HG02610 (cell line): ENCODE data around the gene LEAP2.
"Not testable (repeated sequence)": the region's sequence is repeated elsewhere in the genome, so short reads cannot be mapped to it uniquely, and the experiment has no call there.

Experiments
- ATAC-seq: cut with Tn5 transposase; IDR thresholded peaks from one replicate; pipeline ENCODE4 v1.9.1; 2021; ENCODE audit warnings: mild to moderate bottlenecking, moderate library complexity; ENCODE audit not compliant: unreplicated experiment

LEAP2 gene

DNA sequence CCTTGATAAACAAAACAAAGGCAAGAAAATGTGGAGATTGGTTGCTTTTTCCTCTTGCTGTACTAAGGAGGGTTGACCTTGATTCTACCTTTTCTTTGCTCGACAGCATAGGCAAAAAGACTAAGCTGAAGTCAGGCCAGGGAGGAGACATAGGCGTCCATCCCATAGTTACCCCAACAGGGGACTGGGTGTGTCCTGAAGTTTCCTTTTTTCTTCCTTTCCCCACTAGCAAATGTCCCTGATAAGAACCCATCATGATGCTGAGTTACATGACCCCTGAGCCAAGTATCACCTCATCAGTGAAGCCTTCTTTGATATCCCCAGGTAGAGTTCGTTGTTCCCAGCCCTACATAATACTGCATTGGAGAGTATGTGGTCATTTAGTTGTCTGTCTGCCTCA lies 33.2 kb upstream of the LEAP2 start:
- ATAC-seq: no peak

DNA sequence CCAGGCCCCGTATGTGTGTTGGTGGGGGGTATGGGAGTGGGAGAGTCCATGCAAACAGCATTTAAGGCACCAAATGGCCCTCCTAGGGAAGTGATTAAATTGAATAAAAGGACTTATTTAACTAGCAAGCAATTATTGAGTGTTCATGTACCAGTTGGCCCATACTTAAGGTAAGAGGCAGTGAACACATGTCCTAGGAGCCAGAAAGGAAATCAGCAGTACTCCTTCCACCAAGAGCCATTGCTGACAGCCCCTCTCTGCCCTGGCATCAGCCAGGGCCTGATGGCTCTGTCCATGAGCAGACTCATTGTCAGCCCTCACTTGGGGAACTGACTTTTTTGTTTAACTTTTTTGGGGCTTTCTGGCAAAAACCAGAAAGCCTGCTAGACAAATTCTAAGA lies 32.6 kb upstream of the LEAP2 start:
- no peak for ATAC-seq

DNA sequence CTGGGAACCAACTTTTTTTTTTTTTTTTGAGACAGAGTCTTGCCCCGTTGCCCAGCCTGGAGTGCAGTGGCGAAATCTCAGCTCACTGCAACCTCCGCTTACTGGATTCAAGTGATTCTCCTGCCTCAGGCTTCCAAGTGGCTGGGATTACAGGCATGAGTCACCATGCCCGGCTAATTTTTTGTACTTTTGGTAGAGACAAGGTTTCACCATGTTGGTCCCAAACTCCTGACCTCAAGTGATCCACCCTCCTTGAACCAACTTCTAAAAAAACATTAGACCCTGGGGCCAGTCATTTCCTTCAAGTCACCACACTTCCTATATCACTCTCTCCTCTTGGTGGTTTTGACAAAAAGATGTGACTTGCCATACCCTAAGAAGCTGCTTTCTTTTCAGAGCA lies 32.2 kb upstream of the LEAP2 start:
- ATAC-seq: no peak

DNA sequence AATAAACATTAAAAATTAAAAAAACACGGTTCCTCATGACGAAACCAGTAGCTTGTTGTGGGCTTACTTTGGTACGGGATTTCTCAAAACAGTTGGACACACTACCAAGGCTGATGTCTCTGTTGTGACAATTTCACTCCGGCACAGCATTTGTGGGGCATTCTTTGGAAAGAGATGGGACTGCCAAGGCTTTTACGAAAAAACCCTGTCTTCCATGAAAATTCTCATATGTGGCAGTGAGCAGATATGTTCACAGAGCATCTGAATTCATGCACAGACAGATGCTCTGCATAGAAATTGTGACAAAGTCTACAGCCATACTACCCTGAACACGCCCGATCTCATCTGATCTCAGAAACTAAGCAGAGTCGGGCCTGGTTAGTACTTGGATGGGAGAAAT lies 25.2 kb upstream of the LEAP2 start:
- no peak for ATAC-seq

DNA sequence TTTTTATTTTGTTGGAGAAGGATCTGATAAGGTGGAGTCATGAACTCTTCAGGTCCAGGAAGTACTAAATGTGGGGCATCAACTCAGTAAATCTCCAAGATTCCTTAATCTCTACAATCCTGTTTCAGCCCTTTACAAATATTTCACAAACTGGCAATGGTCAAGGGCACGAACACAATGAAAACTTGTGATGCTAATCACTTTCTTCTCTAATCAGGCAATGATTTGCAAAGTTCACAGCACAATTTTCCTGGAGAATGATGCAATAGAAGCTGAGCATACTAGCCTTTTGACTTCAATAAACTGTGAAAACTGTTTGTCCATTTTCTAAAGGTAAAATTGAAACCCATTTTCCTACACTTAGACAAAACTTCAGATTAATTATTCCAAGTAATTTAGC lies 24.1 kb upstream of the LEAP2 start:
- ATAC-seq: no peak

DNA sequence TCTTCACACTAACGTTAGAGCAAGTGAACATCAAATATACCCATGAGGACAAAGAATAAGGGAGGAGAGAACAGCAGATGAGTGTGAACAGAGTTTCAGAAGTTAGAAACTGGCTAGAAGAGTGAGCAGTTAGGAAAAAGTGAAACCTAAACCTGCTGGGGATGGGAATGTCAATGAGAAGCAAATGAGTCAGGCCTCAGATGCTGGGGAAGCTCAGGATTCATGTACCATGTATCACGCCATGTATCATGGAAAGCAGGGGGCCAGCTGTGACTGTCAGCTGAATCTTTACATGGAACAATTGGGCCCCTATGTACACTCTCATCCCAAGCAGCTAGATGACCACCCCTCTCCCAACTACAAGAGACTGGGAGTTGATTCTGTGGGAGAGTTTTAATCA lies 23.4 kb upstream of the LEAP2 start:
- ATAC-seq: no peak

DNA sequence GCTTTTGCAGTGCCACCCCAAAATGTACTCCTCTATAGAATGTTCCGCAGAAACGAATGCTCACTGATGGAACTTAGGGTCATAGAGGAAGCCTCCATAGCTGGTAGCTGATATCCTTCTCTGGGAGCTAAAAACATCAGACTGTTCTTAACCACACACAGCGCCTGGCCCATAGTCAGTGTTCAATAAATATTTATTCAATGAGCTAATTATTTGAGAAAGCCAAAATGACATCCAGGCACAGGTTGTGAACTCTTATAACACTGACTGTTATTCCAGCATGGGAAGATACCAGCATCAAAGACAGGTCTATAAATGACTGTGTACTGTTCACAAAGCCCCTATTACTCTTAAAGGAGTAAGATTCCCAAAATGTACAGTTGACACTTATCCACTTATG lies 20.1 kb upstream of the LEAP2 start:
- ATAC-seq: no peak

DNA sequence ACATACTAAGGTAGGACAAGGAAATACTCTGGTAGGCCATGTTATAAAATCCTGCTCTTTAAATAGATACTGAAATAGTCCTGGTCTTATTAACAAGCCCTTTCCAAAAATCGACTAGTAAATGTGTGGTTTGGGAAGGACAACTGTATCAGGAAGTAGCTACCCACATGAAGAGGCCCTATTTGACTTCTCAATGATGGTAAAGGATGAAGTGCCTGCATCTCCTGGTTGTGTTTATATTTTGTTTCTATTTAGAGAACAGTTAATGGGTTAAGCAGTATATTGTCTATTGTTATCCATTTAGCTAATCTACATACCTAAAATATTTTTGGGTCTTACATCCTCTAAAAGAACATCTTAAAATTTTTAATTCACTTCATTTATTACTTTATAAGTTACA lies 19.7 kb upstream of the LEAP2 start:
- ATAC-seq: no peak

DNA sequence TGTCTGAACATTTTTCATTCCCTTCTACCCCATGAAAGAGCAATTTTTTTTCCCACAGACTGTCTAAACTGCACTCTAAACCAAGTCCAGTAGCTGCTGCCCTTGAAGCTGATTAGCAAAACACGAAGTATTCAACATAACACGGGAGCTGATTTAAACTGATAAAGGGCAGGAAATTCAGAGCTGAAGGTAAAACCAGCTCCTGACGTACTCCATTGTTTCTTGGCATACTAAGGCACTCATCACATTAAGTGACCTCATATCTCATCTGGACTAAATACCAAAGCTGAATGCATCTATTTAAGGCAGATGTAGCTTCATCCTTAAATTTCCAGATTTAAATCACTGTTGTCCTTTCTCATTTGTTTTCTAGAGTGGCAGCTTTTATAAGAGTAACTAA lies 19.2 kb upstream of the LEAP2 start:
- no peak for ATAC-seq

DNA sequence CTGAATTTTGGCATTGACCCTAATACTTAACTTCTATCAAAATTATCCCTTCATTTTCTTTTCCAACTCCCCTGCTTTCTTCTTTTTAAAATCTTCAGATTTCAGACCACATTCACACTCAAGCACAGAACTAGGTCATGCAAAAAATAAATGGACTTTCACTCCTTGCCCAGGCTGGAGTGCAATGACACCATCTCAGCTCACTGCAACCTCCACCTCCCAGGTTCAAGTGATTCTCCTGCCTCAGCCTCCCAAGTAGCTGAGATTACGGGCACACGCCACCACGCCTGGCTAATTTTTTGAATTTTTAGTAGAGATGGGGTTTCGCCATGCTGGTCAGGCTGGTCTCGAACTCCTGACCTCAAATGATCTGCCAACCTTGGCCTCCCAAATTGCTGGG lies 18.5 kb upstream of the LEAP2 start:
- ATAC-seq: not testable (repeated sequence)

DNA sequence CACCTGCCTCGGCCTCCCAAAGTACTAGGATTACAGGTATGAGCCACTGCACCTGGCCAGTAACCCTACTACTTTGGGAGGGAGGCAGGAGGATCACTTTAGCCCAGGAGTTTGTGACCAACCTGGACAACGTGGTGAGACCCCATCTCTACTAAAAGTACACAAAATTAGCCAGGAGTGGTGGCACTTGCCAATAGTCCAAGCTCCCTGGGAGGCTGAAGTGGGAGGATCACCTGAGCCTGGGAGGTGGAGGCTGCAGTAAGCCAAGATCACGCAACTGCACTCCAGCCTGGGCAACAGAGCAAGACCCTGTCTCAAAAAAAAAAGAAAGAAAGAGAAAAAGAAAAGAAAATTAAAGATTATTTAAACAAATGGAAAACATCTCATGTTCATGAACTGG lies 17.5 kb upstream of the LEAP2 start:
- no peak for ATAC-seq

DNA sequence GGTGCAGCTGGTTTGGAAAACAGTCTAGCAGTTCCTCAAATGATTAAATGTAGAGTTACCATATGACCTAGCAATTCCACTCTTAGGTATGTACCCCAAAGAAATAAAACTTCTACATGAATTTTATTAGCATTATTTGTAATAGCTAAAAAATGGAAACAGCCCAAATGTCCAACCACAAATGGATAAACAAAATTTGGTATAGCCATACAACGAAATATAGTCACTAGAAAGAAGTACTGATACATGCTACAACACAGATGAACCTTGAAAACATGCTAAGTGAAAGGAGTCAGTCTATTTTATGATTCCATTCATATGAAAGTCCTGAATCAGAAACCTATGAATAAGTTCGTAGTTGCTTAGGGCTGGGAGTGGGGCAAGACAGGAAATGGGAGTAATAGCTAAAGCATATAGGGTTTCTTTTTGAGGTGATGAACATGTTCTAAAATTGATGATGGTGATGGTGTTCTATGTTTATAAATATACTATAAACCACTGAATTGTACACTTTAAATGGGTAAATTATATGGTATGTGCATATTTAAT lies 13.5 kb upstream of the LEAP2 start:
- ATAC-seq: no peak

DNA sequence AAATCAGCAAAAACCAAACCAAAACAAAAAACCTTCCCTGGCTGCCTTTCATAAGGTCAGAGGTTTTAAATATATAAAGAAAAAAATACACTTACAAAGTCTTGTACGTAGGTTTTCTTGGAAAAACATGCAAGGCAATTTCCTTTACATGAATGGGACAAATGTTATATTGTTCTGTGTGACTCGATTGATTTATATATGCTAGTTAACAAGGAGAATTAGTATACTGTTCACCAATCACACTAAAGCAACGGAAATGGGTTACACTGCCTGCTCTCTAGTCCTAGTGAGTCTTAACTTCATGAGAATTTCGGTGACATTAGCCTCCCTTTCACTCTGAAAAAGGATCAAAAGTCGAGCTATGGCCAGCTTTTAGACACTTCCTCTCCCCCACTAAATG lies 12.7 kb upstream of the LEAP2 start:
- ATAC-seq: no peak

DNA sequence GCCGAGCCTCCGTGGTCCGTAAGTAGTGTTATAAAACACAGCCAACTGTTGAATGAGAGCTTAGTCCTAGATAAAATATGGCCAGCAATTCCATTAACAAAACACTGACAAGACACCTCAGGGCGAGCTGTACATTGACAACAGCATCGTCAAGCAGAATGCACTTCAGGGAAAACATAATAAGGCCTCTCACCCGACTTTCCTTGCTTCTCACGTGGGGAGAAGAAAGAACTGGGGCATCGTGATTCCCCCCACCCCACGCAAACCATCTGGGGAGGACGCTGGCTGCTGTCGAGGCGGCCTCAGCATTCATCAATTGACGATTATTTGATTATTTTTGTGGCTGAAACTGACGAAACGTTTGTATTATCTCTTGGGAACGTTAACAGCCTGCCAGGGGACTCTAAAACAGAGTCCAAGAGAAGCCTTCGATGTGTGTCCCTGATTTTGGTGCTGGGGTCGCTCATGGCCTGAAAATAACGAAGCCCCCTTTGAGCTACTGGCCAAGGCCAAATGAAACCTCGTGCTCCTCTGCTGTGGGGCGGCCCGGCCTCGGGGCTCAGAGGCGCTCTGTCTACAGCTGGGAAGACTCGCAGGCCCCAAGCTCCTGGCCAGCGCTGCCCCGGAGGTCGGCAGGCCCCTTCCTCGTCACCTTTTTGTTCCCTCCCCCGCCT lies 7.7 kb upstream of the LEAP2 start:
- peak; percentile 22 for ATAC-seq

DNA sequence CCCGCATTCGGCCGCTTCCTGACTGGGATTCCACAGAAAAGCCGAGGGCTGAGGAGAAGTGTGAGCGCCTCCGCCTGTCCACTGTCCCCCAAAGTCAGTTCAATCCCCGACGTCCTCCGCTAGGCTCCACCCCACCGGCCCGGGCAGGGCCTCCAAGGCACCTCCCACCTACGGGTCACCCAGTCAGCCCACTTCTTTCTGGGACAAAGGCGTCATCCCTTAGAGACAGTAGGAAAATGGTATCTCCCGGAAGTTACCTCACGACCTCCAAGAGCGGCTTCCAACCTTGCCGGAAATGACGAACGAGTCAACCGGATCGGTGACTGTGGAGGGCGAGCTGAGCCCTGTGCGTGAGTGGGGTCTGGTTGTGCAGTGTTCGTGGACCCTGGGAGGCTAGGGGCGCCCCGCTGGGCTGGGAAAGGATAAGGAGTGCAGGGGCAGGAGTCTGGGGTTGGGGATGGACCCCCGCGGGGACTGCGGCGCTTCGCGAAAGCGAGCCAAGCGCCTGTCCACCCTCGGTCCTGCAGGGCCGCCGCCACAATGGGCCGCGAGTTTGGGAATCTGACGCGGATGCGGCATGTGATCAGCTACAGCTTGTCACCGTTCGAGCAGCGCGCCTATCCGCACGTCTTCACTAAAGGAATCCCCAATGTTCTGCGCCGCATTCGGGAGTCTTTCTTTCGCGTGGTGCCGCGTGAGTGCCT lies 7.0 kb upstream of the LEAP2 start, which contains the start of the genes GDF9 and UQCRQ:
TSS of gene GDF9 (minus strand) at position 128 of the 704 bp plus-strand sequence. CDS start 1,936 bp downstream, outside the sequence.
TSS of gene UQCRQ (plus strand) at position 301 of the 704 bp plus-strand sequence. CDS start at position 541, 240 bp downstream.
- peak; percentile 99 for ATAC-seq

DNA sequence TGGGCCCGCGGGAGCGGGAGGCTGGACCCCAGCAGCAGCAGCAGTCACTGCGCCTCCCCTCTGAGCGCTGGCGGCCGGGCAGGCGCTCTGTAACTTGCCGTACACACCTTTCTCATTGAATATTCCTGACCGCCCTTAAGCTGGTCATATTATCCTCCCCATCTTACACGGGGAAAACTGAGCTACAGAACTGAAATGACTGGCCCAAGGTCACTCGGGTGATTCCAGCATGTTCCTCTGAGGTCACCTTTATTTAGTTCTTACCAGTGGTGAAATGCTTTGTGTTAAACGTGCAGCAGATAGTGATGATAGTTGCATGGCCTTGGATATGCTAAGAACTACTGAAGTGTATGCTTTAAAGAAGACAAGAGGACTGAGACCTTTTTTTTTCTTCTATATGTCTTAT lies 6.4 kb upstream of the LEAP2 start:
- ATAC-seq: peak; percentile 8

DNA sequence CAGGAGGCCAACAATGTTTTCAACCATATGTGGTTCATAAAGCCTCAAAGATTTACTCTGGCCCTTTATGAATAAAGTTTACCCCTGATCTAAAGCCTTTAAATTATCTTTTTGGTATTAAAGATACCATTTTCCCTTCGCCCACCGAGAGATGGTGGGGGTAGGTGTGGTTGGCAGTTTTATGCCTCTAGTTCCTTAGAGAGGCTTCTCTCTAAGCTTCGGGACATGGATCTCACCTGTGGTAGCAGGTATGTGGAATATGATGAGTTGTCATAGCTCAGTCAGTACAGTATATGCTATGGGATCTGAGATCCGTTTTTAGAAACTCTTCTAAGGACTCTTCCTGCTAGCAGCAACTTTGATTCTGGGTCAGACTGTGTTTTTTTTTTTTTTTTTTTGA lies 4.7 kb upstream of the LEAP2 start:
- no peak for ATAC-seq

DNA sequence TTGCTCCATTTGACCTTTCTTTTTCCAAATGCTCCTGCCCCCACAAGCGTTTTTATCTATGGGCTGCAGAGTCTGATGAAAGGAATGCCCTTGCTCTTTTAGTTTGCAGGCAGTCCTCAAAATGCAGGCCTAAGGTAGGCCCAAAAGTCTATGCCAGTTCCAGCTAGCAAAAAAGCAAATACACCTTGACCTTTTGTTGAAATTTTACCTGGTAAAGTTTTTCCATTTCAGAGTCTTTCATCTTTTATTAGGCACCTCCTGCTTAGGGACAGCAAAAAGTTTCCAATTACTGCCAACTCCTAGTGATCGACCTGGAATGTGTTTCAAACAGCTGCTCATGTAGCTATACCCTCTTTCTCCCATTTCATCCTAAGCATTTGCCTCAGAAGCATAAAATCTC lies 2.7 kb upstream of the LEAP2 start:
- no peak for ATAC-seq

DNA sequence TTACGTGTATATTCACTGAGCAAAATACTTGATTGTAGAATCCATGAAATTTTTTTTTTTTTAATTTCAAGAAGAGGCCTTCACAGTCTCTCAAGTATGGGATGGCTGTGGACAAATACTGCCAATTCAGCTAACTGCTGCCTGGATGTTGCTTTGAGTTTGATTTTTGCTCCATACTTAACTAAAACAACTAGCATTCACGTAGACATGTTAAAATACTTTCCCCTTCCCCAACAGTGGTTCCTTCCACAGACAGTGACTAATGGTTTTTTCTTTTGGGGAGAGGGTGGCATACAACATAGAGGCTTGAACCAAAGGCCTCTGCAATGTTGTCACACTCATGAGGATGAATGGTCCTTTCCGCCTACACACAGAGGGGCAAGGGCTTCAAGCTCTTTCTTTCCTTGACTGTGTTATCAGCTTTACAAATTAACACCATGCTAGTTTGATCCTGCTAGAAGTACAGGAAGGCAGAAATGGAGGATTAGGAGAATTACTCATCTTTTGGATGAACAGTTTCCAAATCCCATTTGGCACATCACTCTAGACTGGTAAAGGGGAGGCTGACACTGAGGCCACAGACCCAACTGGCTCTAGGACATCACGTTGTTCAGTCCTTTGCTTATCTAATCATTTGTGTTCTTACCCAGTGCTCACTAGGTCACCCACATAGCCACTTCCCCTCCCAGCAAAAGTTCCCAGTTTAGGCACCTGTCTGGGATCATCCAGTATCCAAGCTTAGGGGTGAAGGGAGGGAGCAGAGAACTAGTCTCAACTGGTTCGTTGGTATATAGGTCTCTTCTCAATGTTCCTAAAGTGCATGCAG lies 1.8 kb upstream of the LEAP2 start:
- no peak for ATAC-seq

DNA sequence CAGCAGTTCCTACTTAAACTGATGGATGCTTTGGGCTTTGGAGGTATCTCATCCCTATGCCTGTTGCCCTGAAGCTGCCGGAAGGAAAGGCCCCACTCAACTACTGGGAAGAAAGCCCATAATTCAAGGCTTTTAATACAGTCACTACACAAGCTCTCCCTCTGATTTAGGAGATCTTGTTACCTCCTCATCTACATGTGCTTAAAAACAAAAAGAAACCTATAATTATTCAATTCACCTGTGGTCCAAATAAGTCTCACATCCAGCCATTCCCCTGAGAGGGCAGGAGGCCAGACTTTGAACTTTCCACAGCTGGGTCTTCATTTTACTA lies 715 bp upstream of the LEAP2 start:
- ATAC-seq: no peak

DNA sequence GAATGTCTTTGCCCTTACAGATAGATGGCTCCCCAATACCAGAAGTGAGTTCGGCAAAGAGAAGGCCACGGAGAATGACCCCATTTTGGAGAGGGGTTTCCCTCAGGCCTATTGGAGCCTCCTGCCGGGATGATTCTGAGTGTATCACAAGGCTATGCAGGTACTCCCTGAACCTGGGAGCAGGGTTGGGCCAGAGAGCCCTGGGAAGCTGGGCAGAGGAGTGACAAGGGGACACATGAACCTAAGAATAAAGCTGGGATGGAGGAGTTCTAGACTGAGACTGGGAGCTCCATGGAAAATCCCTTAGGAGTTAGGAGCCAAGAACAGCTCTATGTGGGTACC lies 433 bp downstream of the LEAP2 start:
- ATAC-seq: no peak
